ENCODE measurements around the gene NFIB. TPM values are rescaled to one million over a fixed set of nuclear protein-coding genes. Genes with fewer than 3 reads are reported as not detected.

The NFIB gene
- total and polyA plus RNA-seq, 8 donors, result 6.7 to 624 (median 71.4) TPM

GRCh38 chr9:14340994-14341393 lies 27.1 kb upstream of the NFIB start:
- intact Hi-C loops (cut with DNase I; ENCODE audit: low total_unique reads), result no loop called here
- no peak for TF ChIP-seq POLR2AphosphoS5 (IDR thresholded peaks at IDR 0.05)
- TF ChIP-seq EP300 (IDR thresholded peaks at IDR 0.05), result no peak
- TF ChIP-seq CTCF (IDR thresholded peaks at IDR 0.05), result no peak
- TF ChIP-seq POLR2A (IDR thresholded peaks at IDR 0.05), result no peak
- Histone ChIP-seq H3K27me3 (peaks cover 7 to 55% (median 22%) of the 10 kb centered on the region in 3 donors), H3K4me1 (peaks cover 0 to 18% (median 12%) of the 10 kb centered on the region in 4 donors), H3K27ac (peak overlapping the region in 2 of 5 donors; percentile 1 to 21), H3K4me3 (no peak overlapping the region), H3K9me3 (no peaks in the 10 kb centered on the region), H3K36me3 (no peaks in the 10 kb centered on the region)
- WGBS, 5 donors, result 63 to 75% (median 68%) methylated on average over 3 of the region's 3 CpGs
- no peak for DNase-seq

GRCh38 chr9:14340219-14340873 lies 26.4 kb upstream of the NFIB start:
- Histone ChIP-seq H3K4me1 (peaks cover 0 to 12% (median 6%) of the 10 kb centered on the region in 4 donors), H3K27ac (no peak overlapping the region), H3K27me3 (peaks cover under 1 to 48% (median 15%) of the 10 kb centered on the region in 3 donors), H3K4me3 (no peak overlapping the region), H3K9me3 (no peaks in the 10 kb centered on the region), H3K36me3 (no peaks in the 10 kb centered on the region)
- WGBS, 5 donors, result 75 to 81% (median 79%) methylated on average over 8 of the region's 8 CpGs
- intact Hi-C loops (cut with DNase I; ENCODE audit: low total_unique reads), result no loop called here
- DNase-seq, result no peak
- TF ChIP-seq EP300 (IDR thresholded peaks at IDR 0.05), result no peak
- no peak for TF ChIP-seq POLR2A (IDR thresholded peaks at IDR 0.05)
- no peak for TF ChIP-seq CTCF (IDR thresholded peaks at IDR 0.05)
- TF ChIP-seq POLR2AphosphoS5 (IDR thresholded peaks at IDR 0.05), result no peak

GRCh38 chr9:14339746-14340145 lies 25.8 kb upstream of the NFIB start:
- Histone ChIP-seq H3K36me3 (no peaks in the 10 kb centered on the region), H3K4me3 (no peak overlapping the region), H3K9me3 (no peaks in the 10 kb centered on the region), H3K27me3 (peaks cover 0 to 42% (median 9%) of the 10 kb centered on the region in 3 donors), H3K27ac (no peak overlapping the region), H3K4me1 (peaks cover 0 to 6% (median 3%) of the 10 kb centered on the region in 4 donors)
- no peak for DNase-seq
- 87 to 93% (median 92%) methylated on average over 2 of the region's 2 CpGs for WGBS, 5 donors
- TF ChIP-seq POLR2A (IDR thresholded peaks at IDR 0.05) (no peak), CTCF (IDR thresholded peaks at IDR 0.05) (no peak), POLR2AphosphoS5 (IDR thresholded peaks at IDR 0.05) (no peak), EP300 (IDR thresholded peaks at IDR 0.05) (no peak)
- intact Hi-C loops (cut with DNase I; ENCODE audit: low total_unique reads), result no loop called here

- peaks cover 0 to 21% (median 0%) of the 10 kb centered on the region in 3 donors for H3K27me3 ChIP-seq
- no peaks in the 10 kb centered on the region for H3K9me3 ChIP-seq
- DNase-seq, result no peak
- H3K4me1 ChIP-seq, result no peaks in the 10 kb centered on the region
- H3K27ac ChIP-seq, result no peak overlapping the region
- TF ChIP-seq POLR2AphosphoS5 (IDR thresholded peaks at IDR 0.05), result no peak
- TF ChIP-seq CTCF (IDR thresholded peaks at IDR 0.05), result no peak
- no peak for TF ChIP-seq POLR2A (IDR thresholded peaks at IDR 0.05)
- TF ChIP-seq EP300 (IDR thresholded peaks at IDR 0.05), result no peak
- H3K36me3 ChIP-seq, result no peaks in the 10 kb centered on the region
- WGBS, 5 donors, result 68 to 73% (median 71%) methylated on average over 4 of the region's 4 CpGs
- intact Hi-C loops (cut with DNase I; ENCODE audit: low total_unique reads), result no loop called here
- H3K4me3 ChIP-seq, result no peak overlapping the region
Measured at GRCh38 chr9:14337615-14338014, 23.7 kb upstream of the NFIB start.

All from stomach (tissue), 9 donors.